GM21825 (cell line): ENCODE results near the gene ATXN1.

Experiments
- ATAC-seq: cut with Tn5 transposase; IDR thresholded peaks from one replicate; pipeline ENCODE4 v1.9.1; 2021; ENCODE audit warnings: mild to moderate bottlenecking, moderate library complexity; ENCODE audit not compliant: unreplicated experiment

The ATXN1 gene

DNA sequence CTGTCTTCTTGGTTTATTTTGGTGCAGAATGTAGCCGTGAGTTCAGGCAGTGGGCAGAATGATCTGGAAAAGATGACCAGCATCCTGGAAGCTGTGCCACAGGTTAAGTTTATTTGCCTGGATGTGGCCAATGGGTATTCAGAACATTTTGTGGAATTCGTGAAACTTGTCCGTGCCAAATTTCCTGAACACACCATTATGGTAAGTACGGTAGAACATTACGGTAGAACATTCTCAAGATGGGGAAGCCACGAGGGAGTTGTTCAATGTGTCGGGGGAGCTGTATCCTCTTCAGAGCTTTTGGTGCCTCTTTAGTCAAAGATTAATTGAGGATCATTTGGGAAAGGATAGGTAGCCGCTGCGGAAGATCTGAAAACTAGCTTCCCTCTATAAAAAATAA, 506.7 kb downstream of the ATXN1 start:
- ATAC-seq, result no peak

GRCh38 chr6:16253399-16254144, 507.7 kb downstream of the ATXN1 start:
- no peak for ATAC-seq

DNA sequence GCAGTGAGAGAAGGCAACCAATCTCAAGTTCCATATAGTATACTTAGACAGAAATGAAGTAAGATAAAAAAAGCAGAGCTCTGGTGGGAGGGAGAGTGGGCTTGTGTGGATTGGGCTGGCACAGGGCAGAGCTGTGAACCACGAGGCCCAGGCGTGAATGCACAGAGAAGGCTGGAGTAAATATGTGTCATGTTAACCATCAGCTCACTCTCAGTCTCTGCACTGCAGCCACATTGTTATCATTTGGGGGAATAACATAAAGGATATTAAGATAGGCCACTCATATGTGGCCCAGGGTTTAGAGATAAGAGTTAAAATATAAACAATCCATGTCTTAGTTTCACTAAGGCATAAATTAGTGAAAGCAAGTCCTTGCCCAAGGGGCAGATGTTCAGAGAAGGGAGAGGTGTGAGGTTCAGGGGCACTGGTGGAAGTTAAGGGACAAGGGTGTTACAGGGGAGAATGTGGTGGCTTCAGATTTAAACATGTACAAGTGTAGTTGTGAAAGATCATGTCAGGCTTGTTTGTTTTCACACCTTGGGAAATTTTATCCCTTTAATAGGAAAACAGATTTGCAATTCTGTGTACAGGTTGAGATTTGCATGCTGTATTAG, 508.5 kb downstream of the ATXN1 start:
- ATAC-seq, result no peak

DNA sequence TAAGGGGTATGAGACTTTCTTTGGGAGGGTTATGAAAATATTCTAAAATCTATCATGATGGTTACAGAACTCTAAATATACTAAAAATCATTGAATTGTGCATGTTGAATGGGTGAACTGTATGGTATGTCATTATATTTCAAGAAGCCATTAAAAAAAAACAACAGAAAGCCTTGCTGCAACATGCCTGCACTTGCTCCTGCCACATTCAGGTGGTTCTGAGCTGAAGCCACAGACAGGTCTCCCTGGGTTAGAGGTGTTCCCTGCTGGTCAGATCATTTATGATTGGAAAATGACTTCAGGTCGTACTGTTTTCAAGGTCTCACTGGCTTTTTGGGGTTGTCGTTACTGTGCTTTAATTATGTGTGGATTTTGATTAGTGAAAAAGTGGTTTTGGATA, 509.6 kb downstream of the ATXN1 start:
- ATAC-seq, result no peak

- ATAC-seq, result no peak
These were observed 511.3 kb downstream of the ATXN1 start for GRCh38 chr6:16249971-16250370.
